SJSA1 (cell line): Measurements from ENCODE around the gene LMBR1. TPM values are rescaled to one million over a fixed set of nuclear protein-coding genes. Genes with fewer than 3 reads are reported as not detected.
"Not testable (repeated sequence)": the region's sequence is repeated elsewhere in the genome, so short reads cannot be mapped to it uniquely, and the experiment has no call there.

ENCODE experiments used
- DNase-seq, 2 experiments: peaks; one replicate each; pipeline ENCODE4 v3.0.0-alpha.2; 2015 to 2020; ENCODE audit warnings: low spot score in 2 of 2, low read depth in 1 of 2
- H3K27ac ChIP-seq: fragments of 250-450 bp; sonication (Bioruptor Pico); 2 replicates; pipeline ENCODE4 v1.5.1; 2020; ENCODE audit warnings: mild to moderate bottlenecking, moderate library complexity
- H3K27me3 ChIP-seq: fragments of 250-450 bp; sonication (Bioruptor Pico); replicated peaks from 2 replicates; pipeline ENCODE4 v1.5.1; 2020; ENCODE audit warnings: mild to moderate bottlenecking, moderate library complexity
- H3K36me3 ChIP-seq: fragments of 250-450 bp; sonication (Bioruptor Pico); 2 replicates; pipeline ENCODE4 v1.5.1; 2020; ENCODE audit warnings: mild to moderate bottlenecking
- H3K4me1 ChIP-seq: fragments of 250-450 bp; sonication (Bioruptor Pico); replicated peaks from 2 replicates; pipeline ENCODE4 v1.6.1; 2021; ENCODE audit warnings: mild to moderate bottlenecking
- H3K4me3 ChIP-seq: fragments of 250-450 bp; sonication (Bioruptor Pico); 2 replicates; pipeline ENCODE4 v1.5.1; 2020; ENCODE audit warnings: mild to moderate bottlenecking
- H3K9me3 ChIP-seq: fragments of 250-450 bp; sonication (Bioruptor Pico); replicated peaks from 2 replicates; pipeline ENCODE4 v1.5.1; 2020; ENCODE audit warnings: mild to moderate bottlenecking
- total RNA-seq: library from RNA; depleted of rRNA; stranded (reverse); fragments of >200 nt; shearing (Covaris generic); gene quantifications from 2 replicates; pipeline ENCODE4 v1.2.3, GENCODE V29; 2014

LMBR1 gene
- total RNA-seq, 1 experiment from 2014 or later, result 16.8 TPM

DNA sequence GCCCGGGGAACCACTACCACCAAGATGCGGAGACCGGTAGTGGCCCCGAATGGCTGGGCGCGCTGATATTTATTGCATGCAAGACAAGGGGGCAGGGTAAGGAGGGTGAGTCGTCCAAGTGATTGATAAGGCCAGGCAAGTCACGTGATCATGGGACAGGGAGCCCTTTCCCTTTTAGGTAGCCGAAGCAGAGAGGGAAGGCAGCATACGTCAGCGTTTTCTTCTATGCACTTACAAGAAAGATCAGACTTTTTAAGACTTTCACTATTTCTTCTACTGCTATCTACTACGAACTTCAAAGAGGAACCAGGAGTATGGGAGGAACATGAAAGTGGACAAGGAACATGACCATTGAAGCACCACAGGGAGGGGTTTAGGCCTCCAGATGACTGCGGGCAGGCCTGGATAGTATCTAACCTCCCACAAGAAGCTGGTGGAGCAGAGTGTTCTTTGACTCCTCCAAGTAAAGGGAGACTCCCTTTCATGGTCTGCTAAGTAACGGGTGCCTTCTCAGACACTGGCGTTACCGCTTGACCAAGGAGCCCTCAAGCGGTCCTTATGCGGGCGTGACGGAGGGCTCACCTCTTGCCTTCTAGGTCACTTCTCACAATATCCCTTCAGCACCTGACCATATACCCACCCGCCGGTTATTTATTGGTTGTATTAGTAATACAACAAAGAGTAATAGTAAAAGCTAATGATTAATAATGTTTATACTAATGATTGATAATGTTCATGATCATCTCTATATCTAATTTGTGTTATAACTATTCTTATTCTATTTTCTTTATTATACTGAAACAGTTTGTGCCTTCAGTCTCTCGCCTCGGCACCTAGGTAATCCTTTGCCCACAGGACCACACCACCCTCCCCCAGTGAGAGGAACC is 27.7 kb upstream of the LMBR1 start:
- H3K27ac ChIP-seq, H3K36me3 ChIP-seq, H3K9me3 ChIP-seq, H3K27me3 ChIP-seq, H3K4me3 ChIP-seq, DNase-seq, H3K4me1 ChIP-seq: not testable (repeated sequence)

- DNase-seq, result no peak
- H3K27me3 ChIP-seq, result peaks cover 9% of the 10 kb centered on the region; the same call in 1 of the 2 replicates
- H3K9me3 ChIP-seq, result no peaks in the 10 kb centered on the region
These were observed 27.1 kb upstream of the LMBR1 start for GRCh38 chr7:156920076-156920475.

DNA sequence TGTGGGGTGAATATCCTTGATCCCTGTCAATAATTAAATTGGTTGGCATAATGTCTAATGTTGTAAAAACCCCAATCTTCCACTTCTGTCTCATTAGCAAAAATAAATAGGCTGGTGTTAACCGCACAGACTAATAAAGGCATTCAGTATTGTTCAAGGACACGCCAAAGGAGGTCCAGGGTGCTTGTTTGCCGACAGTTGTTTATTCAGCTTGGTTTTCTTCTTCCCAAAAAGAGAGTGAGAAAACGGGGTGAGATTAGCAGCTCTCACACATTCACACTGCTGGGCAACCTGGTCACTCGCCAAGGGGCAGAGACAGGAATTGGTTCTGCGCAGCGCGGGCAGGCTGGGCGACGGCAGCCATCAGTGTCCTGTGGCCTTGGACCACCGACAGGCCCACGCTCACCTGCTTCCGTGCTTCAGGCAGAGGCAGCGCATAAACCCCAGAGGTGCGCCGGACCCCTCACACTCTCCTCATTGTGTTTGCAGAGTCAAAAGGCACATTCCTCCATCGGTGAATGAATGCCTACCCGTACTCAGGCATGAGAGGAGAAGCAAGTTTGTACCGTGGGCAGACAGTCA is 26.2 kb upstream of the LMBR1 start:
- Histone ChIP-seq H3K27ac (no peak overlapping the region), H3K27me3 (peaks cover 9% of the 10 kb centered on the region; the same call in 1 of the 2 replicates), H3K4me1 (no peaks in the 10 kb centered on the region), H3K36me3 (no peaks in the 10 kb centered on the region), H3K9me3 (no peaks in the 10 kb centered on the region), H3K4me3 (no peak overlapping the region)
- DNase-seq, result no peak

More at GRCh38 chr7:156920076-156920475, 27.1 kb upstream of the LMBR1 start:
- no peak overlapping the region for H3K4me3 ChIP-seq
- H3K4me1 ChIP-seq, result no peaks in the 10 kb centered on the region
- H3K27ac ChIP-seq, result no peak overlapping the region
- no peaks in the 10 kb centered on the region for H3K36me3 ChIP-seq

GRCh38 chr7:156918635-156919034 is 25.7 kb upstream of the LMBR1 start:
- Histone ChIP-seq H3K9me3 (no peaks in the 10 kb centered on the region), H3K4me1 (no peaks in the 10 kb centered on the region), H3K27me3 (peaks cover 9% of the 10 kb centered on the region; the same call in 1 of the 2 replicates), H3K36me3 (no peaks in the 10 kb centered on the region), H3K4me3 (no peak overlapping the region), H3K27ac (no peak overlapping the region)
- DNase-seq, result no peak

DNA sequence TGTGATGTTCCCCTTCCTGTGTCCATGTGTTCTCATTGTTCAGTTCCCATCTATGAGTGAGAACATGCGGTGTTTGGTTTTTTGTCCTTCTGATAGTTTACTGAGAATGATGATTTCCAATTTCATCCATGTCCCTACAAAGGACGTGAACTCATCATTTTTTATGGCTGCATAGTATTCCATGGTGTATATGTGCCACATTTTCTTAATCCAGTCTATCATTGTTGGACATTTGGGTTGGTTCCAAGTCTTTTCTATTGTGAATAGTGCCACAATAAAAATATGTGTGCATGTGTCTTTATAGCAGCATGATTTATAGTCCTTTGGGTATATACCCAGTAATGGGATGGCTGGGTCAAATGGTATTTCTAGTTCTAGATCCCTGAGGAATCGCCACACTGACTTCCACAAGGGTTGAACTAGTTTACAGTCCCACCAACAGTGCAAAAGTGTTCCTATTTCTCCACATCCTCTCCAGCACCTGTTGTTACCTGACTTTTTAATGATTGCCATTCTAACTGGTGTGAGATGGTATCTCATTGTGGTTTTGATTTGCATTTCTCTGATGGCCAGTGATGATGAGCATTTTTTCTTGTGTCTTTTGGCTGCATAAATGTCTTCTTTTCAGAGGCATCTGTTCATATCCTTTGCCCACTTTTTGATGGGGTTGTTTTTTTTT is 16.7 kb upstream of the LMBR1 start:
- DNase-seq, H3K27ac ChIP-seq, H3K27me3 ChIP-seq, H3K36me3 ChIP-seq, H3K4me3 ChIP-seq, H3K4me1 ChIP-seq, H3K9me3 ChIP-seq: not testable (repeated sequence)

DNA sequence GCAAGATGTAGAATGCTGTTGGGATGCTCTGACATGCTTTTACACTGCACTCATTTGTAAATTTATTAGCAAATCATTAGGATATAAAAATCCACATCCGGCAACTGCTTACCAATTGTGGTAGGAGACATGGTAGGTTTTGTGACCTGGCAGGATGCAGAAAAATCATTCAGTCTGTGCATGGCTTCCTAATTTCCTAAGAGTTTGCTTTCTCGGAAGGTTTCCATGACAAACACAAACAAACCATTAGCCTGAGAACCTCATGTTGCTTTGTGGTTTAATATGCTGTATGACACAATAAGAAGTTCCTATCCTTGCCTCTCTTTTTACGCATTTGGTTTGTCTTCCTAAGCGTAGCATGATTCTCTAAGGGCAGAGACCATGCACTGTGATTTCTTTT is 14.7 kb upstream of the LMBR1 start:
- no peak for DNase-seq
- H3K27me3 ChIP-seq, result no peaks in the 10 kb centered on the region
- no peaks in the 10 kb centered on the region for H3K36me3 ChIP-seq
- H3K9me3 ChIP-seq, result no peaks in the 10 kb centered on the region
- no peaks in the 10 kb centered on the region for H3K4me1 ChIP-seq
- no peak overlapping the region for H3K27ac ChIP-seq
- no peak overlapping the region for H3K4me3 ChIP-seq

DNA sequence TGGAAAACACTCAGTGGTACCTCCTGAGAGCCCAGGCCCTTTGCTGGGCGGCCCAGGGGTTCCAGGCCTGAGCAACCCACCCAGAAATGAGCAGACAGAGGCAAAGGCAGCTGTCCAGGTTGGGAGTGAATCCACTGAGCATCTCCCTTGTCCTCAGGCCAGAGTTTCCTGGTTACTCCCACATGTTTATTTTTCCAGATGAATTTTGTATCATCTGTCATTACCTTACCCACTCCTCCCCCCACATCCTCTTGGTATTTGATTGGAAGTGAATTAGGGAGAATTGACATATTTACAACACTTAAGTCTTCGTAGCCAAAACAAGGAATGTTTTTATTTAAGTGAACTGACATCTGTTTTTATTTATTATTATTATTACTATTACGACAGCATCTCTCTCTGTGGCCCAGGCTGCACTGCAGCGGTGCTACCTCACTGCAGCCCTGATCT is 13.2 kb upstream of the LMBR1 start:
- H3K27ac ChIP-seq, result no peak overlapping the region
- H3K36me3 ChIP-seq, result no peaks in the 10 kb centered on the region
- DNase-seq, result no peak
- H3K27me3 ChIP-seq, result no peaks in the 10 kb centered on the region
- no peak overlapping the region for H3K4me3 ChIP-seq
- no peaks in the 10 kb centered on the region for H3K4me1 ChIP-seq
- no peaks in the 10 kb centered on the region for H3K9me3 ChIP-seq

DNA sequence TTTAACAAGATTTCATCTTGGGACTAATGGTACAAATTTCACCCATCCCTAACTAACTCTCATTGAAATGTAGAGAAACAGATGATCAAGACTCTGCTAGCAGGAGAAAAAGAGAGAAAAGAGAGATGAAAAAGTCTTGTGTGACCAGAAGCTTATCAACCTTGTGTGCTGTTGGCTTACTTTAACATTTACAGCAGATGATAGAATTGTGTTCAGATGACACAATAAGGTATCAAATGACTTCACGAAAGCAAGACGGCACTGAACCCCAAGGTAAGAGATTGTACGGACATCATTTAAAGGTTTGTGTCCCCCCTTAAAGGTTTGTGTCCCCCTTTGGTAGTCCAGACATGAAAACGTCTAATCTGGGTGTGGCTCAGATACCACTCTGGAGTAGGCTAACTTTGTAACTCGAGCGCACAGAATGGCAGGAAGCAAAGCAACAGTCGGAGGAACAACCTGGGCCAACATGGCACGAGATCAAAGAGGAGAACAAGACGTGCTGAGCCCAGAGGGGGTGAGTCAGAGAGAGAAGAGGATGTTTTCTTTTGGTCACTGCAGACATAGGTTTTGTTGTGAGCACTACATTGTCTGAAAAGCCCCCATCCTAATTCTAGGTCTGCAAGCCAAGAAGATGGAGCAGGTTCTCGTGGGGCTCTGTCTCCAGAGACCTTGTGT is 10.4 kb upstream of the LMBR1 start:
- no peak for DNase-seq
- no peaks in the 10 kb centered on the region for H3K36me3 ChIP-seq

DNA sequence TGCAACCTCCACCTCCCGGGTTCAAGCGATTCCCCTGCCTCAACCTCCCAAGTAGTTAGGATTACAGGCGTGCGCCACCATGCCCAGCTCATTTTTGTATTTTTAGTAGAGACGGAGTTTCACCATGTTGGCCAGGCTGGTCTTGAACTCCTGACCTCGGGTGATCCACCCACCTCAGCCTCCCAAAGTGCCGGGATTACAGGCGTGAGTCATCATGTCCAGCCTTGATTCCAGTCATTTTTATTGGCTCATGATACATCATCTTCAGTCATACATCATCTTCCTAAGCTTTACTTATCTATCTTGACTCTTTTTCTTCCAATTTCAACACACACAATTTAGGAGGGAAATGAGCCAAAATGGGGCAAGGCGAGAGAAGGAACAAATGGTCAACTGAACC is 7.1 kb upstream of the LMBR1 start:
- not testable (repeated sequence) for DNase-seq, H3K27me3 ChIP-seq, H3K9me3 ChIP-seq, H3K27ac ChIP-seq, H3K4me3 ChIP-seq, H3K36me3 ChIP-seq, H3K4me1 ChIP-seq

More for the DNA sequence above, 10.4 kb upstream of the LMBR1 start:
- H3K4me1 ChIP-seq, result no peaks in the 10 kb centered on the region
- no peak overlapping the region for H3K27ac ChIP-seq
- H3K4me3 ChIP-seq, result no peak overlapping the region
- H3K9me3 ChIP-seq, result no peaks in the 10 kb centered on the region
- H3K27me3 ChIP-seq, result no peaks in the 10 kb centered on the region

- Histone ChIP-seq H3K27me3 (no peaks in the 10 kb centered on the region), H3K9me3 (no peaks in the 10 kb centered on the region), H3K4me3 (no peak overlapping the region), H3K4me1 (no peaks in the 10 kb centered on the region), H3K36me3 (no peaks in the 10 kb centered on the region), H3K27ac (no peak overlapping the region)
- no peak for DNase-seq
These were observed 6.0 kb upstream of the LMBR1 start for GRCh38 chr7:156898938-156899337.

DNA sequence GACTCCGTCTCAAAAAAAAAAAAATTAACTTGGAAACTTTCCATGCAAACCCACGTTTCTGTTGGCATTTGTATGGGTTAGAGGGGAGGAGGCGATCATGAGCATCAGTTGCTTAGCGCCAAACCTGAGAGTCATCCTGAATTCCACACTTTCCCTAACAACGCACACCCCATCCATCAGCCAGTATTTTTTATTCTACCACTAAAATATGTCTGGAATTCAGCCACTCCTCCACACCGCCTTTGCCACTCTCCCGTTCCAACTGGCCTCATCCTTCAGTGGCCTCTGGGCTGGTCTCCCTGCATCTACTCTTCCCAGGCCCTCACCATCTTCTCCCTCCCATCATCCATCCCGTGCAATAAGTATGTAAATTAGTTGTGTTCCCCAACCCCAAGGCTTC is 4.7 kb upstream of the LMBR1 start:
- no peak for DNase-seq
- H3K4me3 ChIP-seq, result no peak overlapping the region
- no peak overlapping the region for H3K27ac ChIP-seq
- no peaks in the 10 kb centered on the region for H3K27me3 ChIP-seq
- no peaks in the 10 kb centered on the region for H3K4me1 ChIP-seq
- H3K36me3 ChIP-seq, result peaks cover 3% of the 10 kb centered on the region; the same call in 1 of the 2 replicates
- H3K9me3 ChIP-seq, result no peaks in the 10 kb centered on the region

DNA sequence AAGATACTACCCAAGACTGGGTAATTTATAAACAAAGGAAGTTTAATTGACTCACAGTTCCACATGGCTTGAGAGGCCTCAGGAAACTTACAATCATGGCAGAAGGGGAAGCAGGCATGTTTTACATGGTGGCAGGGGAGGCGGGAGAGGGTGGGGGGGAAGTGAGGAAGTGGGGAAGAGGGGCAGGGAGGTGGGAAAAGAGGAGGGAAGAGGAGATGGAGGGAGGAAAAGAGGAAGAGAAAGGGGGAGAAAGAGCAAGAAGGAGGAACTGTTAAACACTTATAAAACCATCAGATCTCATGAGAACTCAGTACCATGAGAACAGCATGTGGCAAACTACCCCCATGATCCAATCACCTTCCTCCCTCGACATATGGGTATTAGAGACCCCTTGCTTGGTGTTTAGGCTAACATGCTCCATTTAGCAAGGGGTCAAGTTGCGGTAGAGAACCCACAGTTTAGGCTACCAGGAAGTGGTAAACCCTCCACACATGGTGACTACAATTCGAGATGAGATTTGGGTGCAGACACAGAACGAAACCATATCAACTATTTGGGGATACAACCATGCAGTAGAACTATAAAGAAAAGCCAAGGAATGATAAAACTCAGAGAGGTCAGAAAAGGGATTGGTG is 3.5 kb upstream of the LMBR1 start:
- H3K36me3 ChIP-seq, result peaks cover 3% of the 10 kb centered on the region; the same call in 1 of the 2 replicates
- DNase-seq, result no peak
- H3K27me3 ChIP-seq, result no peaks in the 10 kb centered on the region

More for the DNA sequence above, 3.5 kb upstream of the LMBR1 start:
- Histone ChIP-seq H3K4me1 (peaks cover 5% of the 10 kb centered on the region), H3K9me3 (0 out of 2 replicates have a peak, but pooled peaks cover 2% of the 10 kb centered on the region), H3K27ac (no peak overlapping the region), H3K4me3 (no peak overlapping the region)
